Inflammatory macrophage (primary cell): Measurements from ENCODE around the gene KRTAP19-7.

Experiments used
- DNase-seq, 2 donors: peaks; one replicate each; pipeline ENCODE4 v3.0.0-alpha.2; 2020 to 2022
- total RNA-seq, 18 experiments: gene quantifications; one replicate each; lab custom pipeline; 2026; ENCODE audit warnings: mixed read lengths in 6 of 18, inconsistent platforms in 2 of 18; lab: John Stamatoyannopoulos, UW

Gene KRTAP19-7, protein sequence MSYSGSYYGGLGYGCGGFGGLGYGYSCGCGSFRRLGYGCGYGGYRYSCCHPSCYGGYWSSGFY
- 0 to 0.03 (median 0) reads per million in 18 experiments for total RNA-seq

- no peak for DNase-seq
Measured at GRCh38 chr21:30561264-30561895, at the start of gene KRTAP19-7. TSS of gene KRTAP19-7 (minus strand) at chr21:30561314. CDS start at chr21:30561289, 25 bp downstream.

GRCh38 chr21:30605968-30606367, 44.9 kb upstream of the KRTAP19-7 start:
- no peak for DNase-seq

DNA sequence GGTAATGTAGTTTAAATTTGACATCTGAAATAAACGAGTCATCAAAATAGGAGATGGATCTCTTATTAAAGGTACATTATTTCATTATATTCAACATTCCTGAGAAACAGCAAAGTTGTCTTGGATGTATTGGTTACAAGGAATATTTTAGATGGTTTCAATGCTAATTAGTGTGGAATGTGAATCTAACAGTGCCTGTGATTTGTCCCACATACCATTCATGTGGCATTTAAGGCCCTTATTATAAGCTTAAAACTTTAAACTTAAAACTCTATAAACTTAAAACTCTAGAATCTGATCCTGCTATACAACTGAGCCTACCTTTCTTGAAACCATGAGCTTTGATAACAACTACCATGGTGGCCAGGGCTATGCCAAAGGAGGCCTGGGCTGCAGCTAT, 39.7 kb upstream of the KRTAP19-7 start, which contains the start of gene KRTAP22-1:
KRTAP22-1 (plus strand) TSS at position 301 of the 400 bp plus-strand sequence.
- DNase-seq = no peak

DNA sequence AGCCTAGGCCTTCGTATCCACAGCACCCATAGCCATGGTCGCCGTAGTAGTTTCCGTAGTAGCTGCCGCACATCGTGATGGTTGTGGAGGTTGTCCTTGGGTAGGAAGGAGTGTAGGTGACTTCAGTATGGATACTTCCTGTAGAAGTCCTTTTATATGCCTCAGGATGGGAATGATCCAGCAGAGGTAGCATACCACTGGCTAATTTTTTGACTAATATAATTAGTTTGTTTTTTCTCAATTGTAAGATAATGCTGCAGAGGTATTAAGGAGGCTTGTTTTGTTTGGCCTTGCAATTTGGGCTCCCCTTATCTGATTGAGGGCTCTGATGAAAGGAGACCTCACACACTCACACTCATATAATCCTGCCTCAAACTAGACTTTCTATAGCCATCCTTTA, 37.7 kb upstream of the KRTAP19-7 start, which contains the start of gene KRTAP6-2:
KRTAP6-2 (minus strand) TSS at position 101 of the 400 bp plus-strand sequence; CDS start at position 73, 28 bp downstream.
- no peak for DNase-seq

DNA sequence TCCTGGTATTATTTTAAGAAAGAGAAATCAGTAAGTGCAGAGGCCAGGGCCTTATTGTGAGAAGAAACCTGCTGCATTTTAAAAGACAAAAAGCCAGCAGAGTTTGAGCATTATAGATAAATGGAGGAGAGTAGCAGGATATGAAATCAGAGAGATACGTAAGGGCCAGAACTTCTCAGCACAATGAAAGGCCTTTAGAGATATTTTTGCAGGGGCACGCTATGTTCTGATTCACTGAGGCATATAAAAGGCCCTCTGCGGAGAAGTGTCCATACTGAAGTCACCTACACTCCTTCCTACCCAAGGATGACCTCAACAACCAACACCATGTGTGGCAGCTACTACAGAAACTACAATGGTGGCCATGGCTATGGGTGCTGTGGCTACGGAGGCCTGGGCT, 31.0 kb upstream of the KRTAP19-7 start, which contains the start of gene KRTAP6-3:
KRTAP6-3 (plus strand) TSS at position 301 of the 400 bp plus-strand sequence; CDS start at position 307, 6 bp downstream.
- no peak for DNase-seq

- DNase-seq = no peak
Measured at GRCh38 chr21:30590297-30590696, 29.2 kb upstream of the KRTAP19-7 start, which contains the start of gene KRTAP22-2. TSS of gene KRTAP22-2 (minus strand) at chr21:30590397.

DNA sequence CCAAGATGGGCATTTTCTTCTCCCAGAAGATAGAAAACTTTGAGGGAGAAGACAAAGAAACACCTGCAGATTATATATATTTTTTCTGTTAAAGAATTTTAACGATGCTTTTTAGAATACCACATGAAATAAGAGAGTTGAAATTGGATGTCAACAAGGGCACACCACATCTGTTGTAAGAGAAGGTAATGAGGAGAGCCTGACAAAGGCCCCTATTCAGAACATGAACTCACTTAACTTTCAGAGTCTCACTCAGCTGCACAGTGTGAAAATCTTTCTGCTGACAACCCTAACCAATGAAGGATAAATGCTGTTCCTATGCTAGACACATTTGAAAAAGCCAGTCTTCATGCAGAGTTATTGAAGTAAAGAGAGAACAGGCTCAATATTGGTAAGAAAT, 21.8 kb upstream of the KRTAP19-7 start:
- no peak for DNase-seq

GRCh38 chr21:30580132-30580531, 19.0 kb upstream of the KRTAP19-7 start:
- no peak for DNase-seq

DNA sequence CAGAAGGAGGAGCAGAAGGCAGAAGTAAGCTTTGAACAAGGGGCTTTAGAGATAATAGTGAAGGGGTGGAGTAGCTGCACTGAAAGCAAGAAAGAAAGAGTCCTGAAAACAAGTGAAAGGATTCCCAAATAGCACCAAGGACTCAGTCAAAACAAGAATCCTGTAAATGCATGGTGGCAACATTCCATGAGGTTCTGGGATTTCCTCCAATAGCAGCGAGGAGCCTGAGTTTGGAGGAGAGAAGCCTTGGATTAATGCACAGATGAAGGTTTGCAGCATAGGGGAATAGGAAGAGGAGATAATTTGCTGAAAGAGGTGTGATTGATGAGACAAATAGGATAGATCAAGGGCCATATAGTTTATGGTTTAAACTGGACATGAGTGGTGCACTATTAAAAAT, 18.2 kb upstream of the KRTAP19-7 start:
- no peak for DNase-seq

- no peak for DNase-seq
Measured at GRCh38 chr21:30577766-30578165, 16.7 kb upstream of the KRTAP19-7 start.

DNA sequence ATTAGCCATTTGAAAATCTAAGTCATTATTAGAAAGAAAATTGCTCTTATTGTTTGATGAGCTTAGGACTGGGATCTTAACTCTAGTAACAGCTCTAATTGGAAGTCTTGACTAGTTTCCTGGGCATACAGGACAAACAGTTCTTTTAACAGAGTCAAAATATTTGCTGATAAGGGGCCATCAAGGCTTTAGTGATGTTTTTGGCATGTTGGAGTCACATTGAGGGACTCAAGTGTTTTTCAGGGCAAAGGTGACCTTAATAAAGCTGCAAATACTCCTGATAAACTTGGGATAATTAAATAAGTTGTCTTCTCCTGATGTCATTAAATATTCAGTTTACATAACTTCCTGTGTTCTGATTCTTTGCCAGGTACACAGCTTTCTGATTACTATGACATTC, 6.5 kb upstream of the KRTAP19-7 start:
- DNase-seq = no peak

DNA sequence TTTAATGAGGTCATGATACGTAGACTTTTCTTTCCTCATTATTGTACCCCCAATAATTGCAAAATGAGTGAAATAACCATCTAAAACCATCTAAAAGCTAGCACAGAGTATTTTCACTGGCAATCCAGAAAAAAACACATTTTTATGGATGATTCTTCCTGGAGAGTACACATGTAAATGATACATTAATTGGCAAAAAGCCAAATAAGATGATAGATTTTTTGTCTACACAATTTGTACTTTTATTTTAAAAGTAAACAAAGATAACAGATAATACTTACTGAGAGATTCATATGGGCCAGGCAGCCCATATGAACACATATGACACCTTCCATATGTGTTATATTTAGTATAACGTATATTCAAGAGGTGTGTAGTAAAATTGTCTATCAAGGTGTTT, 2.5 kb upstream of the KRTAP19-7 start:
- DNase-seq = no peak

DNA sequence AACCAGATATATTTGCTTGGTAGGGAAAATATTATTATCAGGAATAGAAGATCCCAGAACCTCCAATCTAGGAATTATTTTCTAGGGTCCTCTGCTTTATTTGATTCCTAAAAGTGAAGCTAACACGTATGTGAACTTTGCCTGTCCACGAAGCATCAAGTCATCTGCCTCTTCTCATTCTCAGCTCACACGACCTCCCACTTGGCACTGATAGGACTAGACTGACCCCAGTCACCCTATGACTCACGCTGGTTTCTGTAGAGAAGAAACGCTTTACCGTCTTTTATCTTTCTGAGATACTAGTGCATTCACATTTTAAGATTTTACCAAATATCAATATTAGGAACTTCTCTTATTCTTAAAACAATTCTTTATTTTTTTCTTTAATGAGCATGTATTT, 2.0 kb upstream of the KRTAP19-7 start:
- DNase-seq = no peak

GRCh38 chr21:30561957-30562356, 843 bp upstream of the KRTAP19-7 start:
- DNase-seq = no peak

- DNase-seq = no peak
Measured at GRCh38 chr21:30555095-30555494, 6.0 kb downstream of the KRTAP19-7 start.

DNA sequence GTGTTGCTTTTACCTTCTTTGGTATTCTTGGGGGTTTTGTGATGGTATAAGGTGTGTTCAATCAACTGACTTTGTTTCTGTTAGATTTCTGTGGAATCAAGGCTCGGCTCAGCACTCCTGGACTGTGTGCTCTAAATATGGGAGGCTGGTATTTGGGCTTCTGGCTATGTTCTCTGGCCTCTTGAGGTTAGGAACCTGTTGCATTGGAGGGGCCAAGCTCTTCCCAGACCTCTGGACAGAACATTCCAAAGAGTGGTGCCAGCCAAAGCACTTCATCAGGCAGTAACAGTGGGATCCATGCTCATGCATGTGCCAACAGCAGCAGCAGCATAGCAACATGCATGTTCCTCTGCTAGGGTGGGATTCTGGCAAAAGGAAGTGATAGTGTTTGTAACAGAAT, 8.3 kb downstream of the KRTAP19-7 start:
- no peak for DNase-seq

- no peak for DNase-seq
Measured at GRCh38 chr21:30541764-30542163, 19.4 kb downstream of the KRTAP19-7 start, which contains the start of gene KRTAP19-6. TSS of gene KRTAP19-6 (minus strand) at chr21:30541864. CDS start at chr21:30541833, 31 bp downstream.

- no peak for DNase-seq
Measured at GRCh38 chr21:30518876-30519275, 42.2 kb downstream of the KRTAP19-7 start.

- no peak for DNase-seq
Measured at GRCh38 chr21:30515681-30516080, 45.4 kb downstream of the KRTAP19-7 start.
